Sigmoid colon (tissue), 7 donors: ENCODE data around the gene C1QTNF6. TPM values are rescaled to one million over a fixed set of nuclear protein-coding genes. Genes with fewer than 3 reads are reported as not detected.

Experiments
- DNase-seq: peaks from one replicate; pipeline ENCODE4 v3.0.0-alpha.2; 2019
- H3K27ac ChIP-seq, 4 donors: fragments of 200-600 bp; sonication (generic); one replicate each; pipeline ENCODE4 v1.5.1; 2016 to 2019; ENCODE audit warnings: mild to moderate bottlenecking in 1 of 4
- H3K27me3 ChIP-seq, 3 donors: fragments of 200-600 bp; sonication (generic); one replicate each; pipeline ENCODE4 v1.5.1; 2019; ENCODE audit warnings: mild to moderate bottlenecking in 1 of 3
- H3K36me3 ChIP-seq, 4 donors: fragments of 200-600 bp; sonication (generic); one replicate each; pipeline ENCODE4 v1.5.1; 2016 to 2019
- H3K4me1 ChIP-seq, 4 donors: fragments of 200-600 bp; sonication (generic); one replicate each; pipeline ENCODE4 v1.5.1; 2017 to 2019
- H3K4me3 ChIP-seq, 4 donors: fragments of 200-600 bp; sonication (generic); one replicate each; pipeline ENCODE4 v1.5.1; 2017 to 2019; ENCODE audit warnings: mild to moderate bottlenecking in 2 of 4, moderate library complexity in 1 of 4
- H3K9me3 ChIP-seq, 4 donors: fragments of 200-600 bp in 3 of 4; sonication (generic) in 3 of 4; one replicate each; pipeline versions ENCODE4 v1.5.1 to v1.6.1; 2013 to 2019
- EP300 ChIP-seq, 4 donors: sonication (generic); formaldehyde crosslinking; IDR thresholded peaks; one replicate each; pipeline ENCODE4 v1.6.1; 2017; ENCODE audit warnings: antibody characterized with exemption in 4 of 4
- POLR2A ChIP-seq, 2 donors: fragments of 450-650 bp; IDR thresholded peaks; one replicate each; pipeline ENCODE4 v1.6.1; 2016; ENCODE audit warnings: antibody characterized with exemption in 2 of 2, mild to moderate bottlenecking in 2 of 2, moderate library complexity in 2 of 2
- POLR2AphosphoS5 ChIP-seq, 4 donors: sonication (generic); formaldehyde crosslinking; IDR thresholded peaks; one replicate each; pipeline ENCODE4 v1.6.1; 2017; ENCODE audit warnings: antibody characterized with exemption in 4 of 4
- WGBS, 2 donors: extraction: QIAGEN DNeasy Blood & Tissue Kit; methylation state at CpG; one replicate each; pipeline ENCODE4 v1.1.7; 2013; 5-methylcytosine and 5-hydroxymethylcytosine counted together
- intact Hi-C: fragments of 100-400 bp; cut with DNase I; formaldehyde crosslinking; loops from one replicate; pipeline ENCODE4 v1.15.1; 2023
- polyA plus RNA-seq, 3 donors: library from polyadenylated mRNA; stranded (reverse); fragments of 200-250 nt; gene quantifications; one replicate each; pipeline ENCODE4 v1.2.3, GENCODE V29; 2013
- total RNA-seq, 4 donors: library from RNA; depleted of rRNA; stranded (reverse); fragments of >200 nt; gene quantifications; one replicate each; pipeline ENCODE4 v1.1.0, GENCODE V29; 2016
- TF ChIP-seq, protein P1 (sequence below), 4 experiments: fragments of 450-650 bp in 3 of 4; fragments of 200-600 bp in 1 of 4; IDR thresholded peaks; one replicate each; pipeline ENCODE4 v1.5.1; 2016 to 2019; ENCODE audit warnings: antibody characterized with exemption in 4 of 4, mild to moderate bottlenecking in 3 of 4, moderate library complexity in 2 of 4
- donor health status: healthy with polysubstance abuse.
- donor health status: Bipolar disorder and iron deficiency.
- donor health status: healthy.

The C1QTNF6 gene
- total and polyA plus RNA-seq, 7 donors = 1.1 to 12.1 (median 1.8) TPM

- no peak overlapping the region for H3K4me3 ChIP-seq
- intact Hi-C loops = no loop called here
- DNase-seq = no peak
- H3K27me3 ChIP-seq = peaks cover 0 to 10% (median 0%) of the 10 kb centered on the region in 3 donors
- no peak for TF ChIP-seq POLR2AphosphoS5 (IDR thresholded peaks at IDR 0.05)
- no peak for TF ChIP-seq EP300 (IDR thresholded peaks at IDR 0.05)
- TF ChIP-seq POLR2A (IDR thresholded peaks at IDR 0.05) = no peak
- TF ChIP-seq, protein P1, sequence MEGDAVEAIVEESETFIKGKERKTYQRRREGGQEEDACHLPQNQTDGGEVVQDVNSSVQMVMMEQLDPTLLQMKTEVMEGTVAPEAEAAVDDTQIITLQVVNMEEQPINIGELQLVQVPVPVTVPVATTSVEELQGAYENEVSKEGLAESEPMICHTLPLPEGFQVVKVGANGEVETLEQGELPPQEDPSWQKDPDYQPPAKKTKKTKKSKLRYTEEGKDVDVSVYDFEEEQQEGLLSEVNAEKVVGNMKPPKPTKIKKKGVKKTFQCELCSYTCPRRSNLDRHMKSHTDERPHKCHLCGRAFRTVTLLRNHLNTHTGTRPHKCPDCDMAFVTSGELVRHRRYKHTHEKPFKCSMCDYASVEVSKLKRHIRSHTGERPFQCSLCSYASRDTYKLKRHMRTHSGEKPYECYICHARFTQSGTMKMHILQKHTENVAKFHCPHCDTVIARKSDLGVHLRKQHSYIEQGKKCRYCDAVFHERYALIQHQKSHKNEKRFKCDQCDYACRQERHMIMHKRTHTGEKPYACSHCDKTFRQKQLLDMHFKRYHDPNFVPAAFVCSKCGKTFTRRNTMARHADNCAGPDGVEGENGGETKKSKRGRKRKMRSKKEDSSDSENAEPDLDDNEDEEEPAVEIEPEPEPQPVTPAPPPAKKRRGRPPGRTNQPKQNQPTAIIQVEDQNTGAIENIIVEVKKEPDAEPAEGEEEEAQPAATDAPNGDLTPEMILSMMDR (IDR thresholded peaks at IDR 0.05) = no peak
- H3K27ac ChIP-seq = no peak overlapping the region
- H3K36me3 ChIP-seq = no peaks in the 10 kb centered on the region
- peaks cover 0 to 14% (median 0%) of the 10 kb centered on the region in 4 donors for H3K4me1 ChIP-seq
- 72 to 78% methylated on average over 8 of the region's 8 CpGs for WGBS, 2 donors
- H3K9me3 ChIP-seq = no peaks in the 10 kb centered on the region
Measured at GRCh38 chr22:37225481-37225880, 37.4 kb upstream of the C1QTNF6 start.

DNA sequence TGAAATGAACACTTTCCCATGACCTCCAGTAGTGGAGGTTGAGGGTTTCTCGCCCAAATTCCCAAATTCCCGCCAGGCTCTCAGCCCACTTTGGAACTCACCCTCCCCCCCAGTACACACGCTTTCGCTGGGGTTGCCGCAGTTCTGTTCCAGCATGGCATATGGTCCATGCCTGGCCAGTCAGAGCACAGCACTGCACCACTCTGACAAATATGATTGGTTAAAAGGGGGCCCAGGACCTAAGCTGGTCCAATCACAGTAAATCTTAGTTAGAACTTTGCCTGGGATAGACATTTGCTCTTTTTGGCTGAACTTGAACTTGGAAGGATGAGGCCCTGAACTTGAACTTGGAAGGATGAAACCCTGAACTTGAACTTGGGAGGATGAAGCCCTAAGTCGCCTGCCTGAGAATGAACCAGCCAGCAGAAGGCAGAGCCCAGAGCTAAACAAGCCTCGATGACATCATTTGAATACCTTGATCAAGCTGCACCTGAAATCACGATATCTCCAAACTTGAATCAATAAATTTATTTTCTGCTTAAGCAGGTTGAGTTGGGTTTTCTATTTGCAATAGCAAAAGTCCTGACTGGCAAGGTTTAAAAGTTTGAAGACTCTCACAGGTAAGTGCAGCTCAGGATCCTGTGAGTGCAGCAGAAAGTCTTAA is 36.8 kb upstream of the C1QTNF6 start:
- H3K36me3 ChIP-seq = no peaks in the 10 kb centered on the region
- H3K4me3 ChIP-seq = no peak overlapping the region
- DNase-seq = no peak
- peaks cover 0 to 14% (median 0%) of the 10 kb centered on the region in 4 donors for H3K4me1 ChIP-seq
- no peak for TF ChIP-seq POLR2AphosphoS5 (IDR thresholded peaks at IDR 0.05)
- no peak for TF ChIP-seq POLR2A (IDR thresholded peaks at IDR 0.05)
- TF ChIP-seq EP300 (IDR thresholded peaks at IDR 0.05) = no peak
- TF ChIP-seq, protein P1 (IDR thresholded peaks at IDR 0.05) = no peak
- intact Hi-C loops = no loop called here
- no peaks in the 10 kb centered on the region for H3K9me3 ChIP-seq
- H3K27ac ChIP-seq = no peak overlapping the region
- peaks cover 0 to 8% (median 0%) of the 10 kb centered on the region in 3 donors for H3K27me3 ChIP-seq
- WGBS, 2 donors = 64 to 74% methylated on average over 8 of the region's 8 CpGs

GRCh38 chr22:37223965-37224551 is 36.0 kb upstream of the C1QTNF6 start:
- no peak for DNase-seq
- Histone ChIP-seq H3K27me3 (no peaks in the 10 kb centered on the region), H3K36me3 (no peaks in the 10 kb centered on the region), H3K4me1 (peaks cover 0 to 7% (median 0%) of the 10 kb centered on the region in 4 donors), H3K27ac (no peak overlapping the region), H3K4me3 (no peak overlapping the region), H3K9me3 (no peaks in the 10 kb centered on the region)
- 66 to 85% methylated on average over 3 of the region's 3 CpGs for WGBS, 2 donors
- intact Hi-C loops = no loop called here
- TF ChIP-seq EP300 (IDR thresholded peaks at IDR 0.05) (no peak), POLR2A (IDR thresholded peaks at IDR 0.05) (no peak), POLR2AphosphoS5 (IDR thresholded peaks at IDR 0.05) (no peak)
- TF ChIP-seq, protein P1 (IDR thresholded peaks at IDR 0.05) = no peak

DNA sequence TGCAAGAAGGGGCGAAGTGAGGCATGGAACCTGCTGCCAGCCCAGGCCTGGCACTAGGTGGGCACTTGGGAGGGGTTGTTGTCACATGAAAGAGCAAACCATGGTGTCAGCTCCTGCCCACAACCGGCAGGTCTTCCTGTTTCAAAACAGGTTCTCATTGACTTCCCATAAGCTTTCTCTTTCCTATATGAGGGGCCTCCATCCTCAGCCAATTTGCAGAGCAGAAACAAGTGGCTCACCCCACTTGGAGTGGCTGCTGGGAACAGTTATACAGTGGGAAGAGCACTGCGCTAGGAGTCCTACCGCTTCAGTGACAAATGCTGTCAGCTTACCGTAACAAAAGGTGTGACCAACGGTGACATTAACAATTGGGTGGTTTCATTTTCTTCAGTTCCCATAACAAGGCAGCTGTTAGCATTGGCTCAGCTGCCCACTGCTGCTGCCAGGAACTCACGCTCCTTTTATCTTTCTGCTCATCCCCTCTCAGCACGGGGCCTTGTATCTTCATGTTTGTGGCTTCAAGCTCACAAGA is 34.5 kb upstream of the C1QTNF6 start:
- no peaks in the 10 kb centered on the region for H3K4me1 ChIP-seq
- no peak overlapping the region for H3K27ac ChIP-seq
- intact Hi-C loops = no loop called here
- H3K4me3 ChIP-seq = no peak overlapping the region
- 49 to 77% methylated on average over 8 of the region's 8 CpGs for WGBS, 2 donors
- H3K27me3 ChIP-seq = no peaks in the 10 kb centered on the region
- H3K36me3 ChIP-seq = no peaks in the 10 kb centered on the region
- no peak for DNase-seq
- TF ChIP-seq POLR2AphosphoS5 (IDR thresholded peaks at IDR 0.05) (no peak), EP300 (IDR thresholded peaks at IDR 0.05) (no peak), POLR2A (IDR thresholded peaks at IDR 0.05) (no peak)
- TF ChIP-seq, protein P1 (IDR thresholded peaks at IDR 0.05) = no peak
- no peaks in the 10 kb centered on the region for H3K9me3 ChIP-seq
